ENCODE measurements around the gene MINDY2. TPM values are rescaled to one million over a fixed set of nuclear protein-coding genes. Genes with fewer than 3 reads are reported as not detected.
"Not testable (repeated sequence)": the region's sequence is repeated elsewhere in the genome, so short reads cannot be mapped to it uniquely, and the experiment has no call there.

The MINDY2 gene
- total RNA-seq, 1 donor from 2014 or later = 27.1 TPM

DNA sequence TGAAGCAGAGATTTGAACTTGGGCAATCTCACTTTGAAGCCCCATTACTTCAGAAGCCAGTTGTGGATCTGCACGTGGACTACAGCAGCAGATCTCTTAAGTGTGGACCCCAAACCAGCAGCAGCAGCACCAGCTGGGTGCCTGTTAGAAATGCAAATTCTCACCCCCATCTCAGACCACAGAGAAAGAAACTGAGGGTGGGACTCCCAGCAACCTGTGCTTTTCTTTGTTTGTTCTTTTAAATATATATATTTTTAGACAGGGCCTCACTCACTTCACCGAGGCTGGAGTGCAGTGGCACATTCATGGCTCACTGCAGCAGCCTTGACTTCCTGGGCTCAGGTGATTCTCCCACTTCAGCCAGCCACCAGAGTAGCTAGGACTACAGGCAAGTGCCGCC lies 109.2 kb downstream of the MINDY2 start:
- peaks cover 14% of the 10 kb centered on the region for H3K4me1 Mint-ChIP-seq (ENCODE audit: low read depth)
- peaks cover 58% of the 10 kb centered on the region for H3K36me3 Mint-ChIP-seq (ENCODE audit: insufficient read depth)
- TF ChIP-seq, protein P1, sequence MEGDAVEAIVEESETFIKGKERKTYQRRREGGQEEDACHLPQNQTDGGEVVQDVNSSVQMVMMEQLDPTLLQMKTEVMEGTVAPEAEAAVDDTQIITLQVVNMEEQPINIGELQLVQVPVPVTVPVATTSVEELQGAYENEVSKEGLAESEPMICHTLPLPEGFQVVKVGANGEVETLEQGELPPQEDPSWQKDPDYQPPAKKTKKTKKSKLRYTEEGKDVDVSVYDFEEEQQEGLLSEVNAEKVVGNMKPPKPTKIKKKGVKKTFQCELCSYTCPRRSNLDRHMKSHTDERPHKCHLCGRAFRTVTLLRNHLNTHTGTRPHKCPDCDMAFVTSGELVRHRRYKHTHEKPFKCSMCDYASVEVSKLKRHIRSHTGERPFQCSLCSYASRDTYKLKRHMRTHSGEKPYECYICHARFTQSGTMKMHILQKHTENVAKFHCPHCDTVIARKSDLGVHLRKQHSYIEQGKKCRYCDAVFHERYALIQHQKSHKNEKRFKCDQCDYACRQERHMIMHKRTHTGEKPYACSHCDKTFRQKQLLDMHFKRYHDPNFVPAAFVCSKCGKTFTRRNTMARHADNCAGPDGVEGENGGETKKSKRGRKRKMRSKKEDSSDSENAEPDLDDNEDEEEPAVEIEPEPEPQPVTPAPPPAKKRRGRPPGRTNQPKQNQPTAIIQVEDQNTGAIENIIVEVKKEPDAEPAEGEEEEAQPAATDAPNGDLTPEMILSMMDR (IDR thresholded peaks at IDR 0.05; ENCODE audit: unreplicated experiment) = no peak
- DNase-seq (ENCODE audit: low spot score, unreplicated experiment) = no peak
- H3K4me3 Mint-ChIP-seq (ENCODE audit: low read depth) = no peak overlapping the region
- peaks cover 2% of the 10 kb centered on the region for H3K9me3 Mint-ChIP-seq (ENCODE audit: low read depth)
- H3K27me3 Mint-ChIP-seq = no peaks in the 10 kb centered on the region
- no peak overlapping the region for H3K27ac Mint-ChIP-seq

DNA sequence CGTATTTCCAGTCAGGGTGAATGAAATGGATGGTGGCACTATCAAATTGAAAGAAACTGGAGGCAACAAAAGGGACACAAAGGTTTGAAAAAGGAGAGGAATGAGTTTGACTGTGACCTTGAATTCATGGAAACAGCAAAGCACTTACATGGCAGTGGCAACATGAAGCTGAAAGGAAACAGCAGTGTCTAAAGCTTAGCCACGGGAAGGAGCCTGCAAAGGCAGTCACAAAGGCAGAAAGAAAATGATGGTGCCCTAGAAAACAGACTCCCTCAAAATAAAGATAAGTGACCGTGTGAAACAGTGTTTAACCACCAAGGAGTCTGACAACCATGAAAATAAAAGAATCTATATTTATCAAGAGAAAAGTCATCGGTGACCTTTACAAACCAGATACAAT lies 111.1 kb downstream of the MINDY2 start:
- Mint-ChIP-seq H3K4me3 (ENCODE audit: low read depth) (no peak overlapping the region), H3K9me3 (ENCODE audit: low read depth) (no peaks in the 10 kb centered on the region), H3K36me3 (ENCODE audit: insufficient read depth) (peaks cover 64% of the 10 kb centered on the region), H3K4me1 (ENCODE audit: low read depth) (peaks cover 4% of the 10 kb centered on the region), H3K27ac (peak overlapping the region; percentile 27), H3K27me3 (no peaks in the 10 kb centered on the region)
- DNase-seq (ENCODE audit: low spot score, unreplicated experiment) = no peak
- TF ChIP-seq, protein P1 (IDR thresholded peaks at IDR 0.05; ENCODE audit: unreplicated experiment) = no peak

DNA sequence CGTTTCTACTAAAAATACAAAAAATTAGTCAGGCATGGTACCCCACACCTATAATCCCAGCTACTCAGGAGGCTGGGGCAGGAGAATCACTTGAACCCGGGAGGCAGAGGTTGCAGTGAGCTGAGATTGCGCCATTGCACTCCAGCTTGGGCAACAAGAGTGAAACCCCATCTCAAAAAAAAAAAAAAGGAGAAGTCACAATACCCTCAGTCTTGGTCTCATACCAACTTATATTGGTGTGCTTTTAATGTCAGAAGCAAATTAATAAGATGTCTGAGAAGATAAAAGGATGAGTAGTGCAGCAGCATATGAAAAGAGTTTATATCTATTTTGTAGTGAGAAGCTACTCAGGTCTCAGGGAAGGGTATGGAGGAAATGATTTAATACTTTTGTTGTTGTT lies 112.8 kb downstream of the MINDY2 start:
- not testable (repeated sequence) for H3K4me3 Mint-ChIP-seq (ENCODE audit: low read depth); DNase-seq (ENCODE audit: low spot score, unreplicated experiment); H3K27ac Mint-ChIP-seq; H3K9me3 Mint-ChIP-seq (ENCODE audit: low read depth); H3K27me3 Mint-ChIP-seq; H3K4me1 Mint-ChIP-seq (ENCODE audit: low read depth)
- peaks cover 63% of the 10 kb centered on the region for H3K36me3 Mint-ChIP-seq (ENCODE audit: insufficient read depth)

DNA sequence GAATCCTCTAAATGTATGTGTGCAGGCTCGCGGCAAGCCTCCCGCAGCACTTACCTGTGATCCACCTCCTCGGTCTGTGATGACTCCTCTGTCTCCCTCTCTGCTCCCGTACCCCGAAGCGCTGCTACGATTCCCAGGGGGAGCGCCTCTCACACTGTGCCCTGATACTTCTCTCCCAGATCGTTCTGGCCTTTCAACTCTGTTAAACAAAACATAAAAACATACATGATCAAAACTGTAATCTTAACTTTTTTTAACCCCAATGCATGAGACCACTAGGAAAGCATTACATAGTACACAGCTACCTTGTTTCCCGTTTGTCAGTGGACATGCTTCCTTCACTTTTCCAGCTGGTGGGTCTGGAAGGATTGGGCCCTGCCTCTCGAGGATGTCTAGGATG lies 115.8 kb downstream of the MINDY2 start:
- Mint-ChIP-seq H3K36me3 (ENCODE audit: insufficient read depth) (peaks cover 60% of the 10 kb centered on the region), H3K27ac (peak overlapping the region; percentile 47), H3K27me3 (no peaks in the 10 kb centered on the region), H3K9me3 (ENCODE audit: low read depth) (no peaks in the 10 kb centered on the region), H3K4me3 (ENCODE audit: low read depth) (no peak overlapping the region), H3K4me1 (ENCODE audit: low read depth) (peaks cover 4% of the 10 kb centered on the region)
- DNase-seq (ENCODE audit: low spot score, unreplicated experiment) = no peak
- TF ChIP-seq, protein P1 (IDR thresholded peaks at IDR 0.05; ENCODE audit: unreplicated experiment) = no peak

DNA sequence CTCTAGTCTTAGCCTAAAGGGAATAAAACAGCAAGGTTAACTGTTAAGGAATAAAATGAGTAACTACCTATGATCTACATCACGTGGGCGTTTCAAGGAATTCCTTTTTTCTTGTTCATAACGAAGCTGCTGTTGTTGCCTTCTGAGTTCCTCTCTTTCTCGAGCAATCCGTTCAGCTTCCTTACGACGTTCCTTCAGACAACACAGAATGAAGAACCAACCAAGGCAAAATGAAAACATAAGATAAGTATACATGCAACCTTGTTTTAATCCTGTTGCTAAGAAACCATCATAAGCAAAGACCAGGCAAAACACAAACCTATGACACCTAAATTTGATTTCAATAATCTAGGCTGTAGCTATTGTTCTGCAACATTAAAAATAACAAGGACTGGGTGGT lies 118.3 kb downstream of the MINDY2 start:
- no peak for DNase-seq (ENCODE audit: low spot score, unreplicated experiment)
- TF ChIP-seq, protein P1 (IDR thresholded peaks at IDR 0.05; ENCODE audit: unreplicated experiment) = no peak
- Mint-ChIP-seq H3K9me3 (ENCODE audit: low read depth) (no peaks in the 10 kb centered on the region), H3K4me1 (ENCODE audit: low read depth) (no peaks in the 10 kb centered on the region), H3K4me3 (ENCODE audit: low read depth) (no peak overlapping the region), H3K27ac (peak overlapping the region; percentile 65), H3K27me3 (no peaks in the 10 kb centered on the region), H3K36me3 (ENCODE audit: insufficient read depth) (peaks cover 61% of the 10 kb centered on the region)

DNA sequence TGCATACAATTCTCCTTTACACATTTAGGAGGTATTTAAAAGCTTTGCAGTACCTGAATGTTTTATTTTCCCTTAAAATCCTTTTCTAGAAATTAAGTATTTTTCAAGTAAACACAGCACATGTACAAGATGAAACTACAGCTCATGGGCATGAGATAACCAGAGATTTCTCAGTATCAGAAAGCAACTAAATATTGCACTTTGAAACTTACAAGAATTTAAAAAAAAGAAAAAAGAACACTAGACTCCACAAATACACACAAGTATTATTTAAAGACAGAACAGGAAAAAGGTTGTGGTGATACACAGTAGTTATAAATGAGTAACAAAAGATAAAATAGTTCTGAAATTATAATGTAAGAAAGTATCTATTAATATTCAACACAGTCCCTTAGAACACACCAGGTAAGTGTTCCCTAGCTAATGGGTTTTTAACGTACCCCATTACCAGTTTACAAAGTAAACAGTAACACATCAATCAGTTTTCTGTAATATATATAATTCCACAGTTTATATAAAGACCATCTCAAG lies 127.1 kb downstream of the MINDY2 start:
- Mint-ChIP-seq H3K4me3 (ENCODE audit: low read depth) (no peak overlapping the region), H3K27ac (no peak overlapping the region), H3K36me3 (ENCODE audit: insufficient read depth) (peaks cover 32% of the 10 kb centered on the region), H3K4me1 (ENCODE audit: low read depth) (peaks cover 2% of the 10 kb centered on the region), H3K27me3 (no peaks in the 10 kb centered on the region), H3K9me3 (ENCODE audit: low read depth) (no peaks in the 10 kb centered on the region)
- DNase-seq (ENCODE audit: low spot score, unreplicated experiment) = no peak
- TF ChIP-seq, protein P1 (IDR thresholded peaks at IDR 0.05; ENCODE audit: unreplicated experiment) = no peak
